KMS-11 (cell line): ENCODE measurements around the gene STAG1.
"Not testable (repeated sequence)": the region's sequence is repeated elsewhere in the genome, so short reads cannot be mapped to it uniquely, and the experiment has no call there.

Experiments
- H2AFZ ChIP-seq: fragments of 200-600 bp; sonication (generic); 2 replicates; pipeline ENCODE4 v1.6.1; 2016; ENCODE audit warnings: antibody characterized with exemption, mixed run types, low read depth
- H3K27ac ChIP-seq: fragments of 200-600 bp; sonication (generic); 2 replicates; pipeline ENCODE4 v1.6.1; 2016; ENCODE audit warnings: mild to moderate bottlenecking, mixed run types
- H3K27me3 ChIP-seq: fragments of 200-600 bp; sonication (generic); 2 replicates; pipeline ENCODE4 v1.6.1; 2017; ENCODE audit warnings: mild to moderate bottlenecking, low read depth, mixed run types, moderate library complexity; ENCODE audit not compliant: insufficient read depth
- H3K36me3 ChIP-seq: fragments of 200-600 bp; sonication (generic); 2 replicates; pipeline ENCODE4 v1.6.1; 2017; ENCODE audit warnings: mild to moderate bottlenecking, mixed run types; ENCODE audit not compliant: insufficient read depth
- H3K4me1 ChIP-seq: fragments of 200-600 bp; sonication (generic); 2 replicates; pipeline ENCODE4 v1.6.1; 2016; ENCODE audit warnings: mild to moderate bottlenecking, low read depth, mixed run types; ENCODE audit not compliant: poor library complexity, severe bottlenecking
- H3K4me2 ChIP-seq: fragments of 200-600 bp; sonication (generic); 2 replicates; pipeline ENCODE4 v1.7.0; 2016; ENCODE audit warnings: mild to moderate bottlenecking, mixed run types
- H3K4me3 ChIP-seq: fragments of 200-600 bp; sonication (generic); IDR thresholded peaks from 2 replicates; pipeline ENCODE4 v1.6.1; 2017; ENCODE audit warnings: low read depth, low read length, mixed read lengths; ENCODE audit not compliant: insufficient read depth
- H3K79me2 ChIP-seq: fragments of 200-600 bp; sonication (generic); 2 replicates; pipeline ENCODE4 v1.6.1; 2016; ENCODE audit warnings: low read depth, mixed run types; ENCODE audit not compliant: insufficient read depth
- H3K9ac ChIP-seq: fragments of 200-600 bp; sonication (generic); 2 replicates; pipeline ENCODE4 v1.6.1; 2016; ENCODE audit warnings: mild to moderate bottlenecking, mixed run types
- H4K20me1 ChIP-seq: fragments of 200-600 bp; sonication (generic); 2 replicates; pipeline ENCODE4 v1.6.1; 2016; ENCODE audit warnings: mild to moderate bottlenecking, mixed run types; ENCODE audit not compliant: insufficient read depth
- CTCF ChIP-seq: fragments of 200-600 bp; sonication (generic); conservative IDR thresholded peaks from 2 replicates; pipeline ENCODE4 v1.6.1; 2017; ENCODE audit warnings: low read depth, mild to moderate bottlenecking, antibody characterized with exemption, low read length, moderate library complexity, mixed read lengths

STAG1 gene

GRCh38 chr3:136714020-136714419 is 38.2 kb downstream of the STAG1 start:
- H3K36me3 ChIP-seq, result no peaks in the 10 kb centered on the region
- TF ChIP-seq CTCF, result no peak
- peaks cover 3% of the 10 kb centered on the region for H3K4me1 ChIP-seq
- H4K20me1 ChIP-seq, result no peaks in the 10 kb centered on the region
- H3K79me2 ChIP-seq, result peaks cover 94% of the 10 kb centered on the region
- H3K4me2 ChIP-seq, result no peak overlapping the region
- no peak overlapping the region for H3K9ac ChIP-seq
- H3K27ac ChIP-seq, result no peak overlapping the region
- H2AFZ ChIP-seq, result no peak overlapping the region
- H3K27me3 ChIP-seq, result no peaks in the 10 kb centered on the region
- H3K4me3 ChIP-seq, result no peak overlapping the region

- H4K20me1 ChIP-seq, result no peaks in the 10 kb centered on the region
- H3K4me1 ChIP-seq, result peaks cover 3% of the 10 kb centered on the region
- H2AFZ ChIP-seq, result no peak overlapping the region
- H3K36me3 ChIP-seq, result no peaks in the 10 kb centered on the region
- H3K79me2 ChIP-seq, result peaks cover 93% of the 10 kb centered on the region
- no peak overlapping the region for H3K4me2 ChIP-seq
- no peak overlapping the region for H3K9ac ChIP-seq
- H3K27me3 ChIP-seq, result no peaks in the 10 kb centered on the region
- no peak overlapping the region for H3K27ac ChIP-seq
- no peak for TF ChIP-seq CTCF
- no peak overlapping the region for H3K4me3 ChIP-seq
Observed at GRCh38 chr3:136712941-136713340, 39.2 kb downstream of the STAG1 start.

GRCh38 chr3:136711888-136712287 is 40.3 kb downstream of the STAG1 start:
- not testable (repeated sequence) for H3K36me3 ChIP-seq, H3K4me2 ChIP-seq, H2AFZ ChIP-seq, H3K27ac ChIP-seq, H3K9ac ChIP-seq, H3K27me3 ChIP-seq, H3K4me1 ChIP-seq, H3K4me3 ChIP-seq, H4K20me1 ChIP-seq
- H3K79me2 ChIP-seq, result peaks cover 93% of the 10 kb centered on the region

- Histone ChIP-seq H3K4me2 (no peak overlapping the region), H3K36me3 (no peaks in the 10 kb centered on the region)
- TF ChIP-seq CTCF, result no peak
Observed at GRCh38 chr3:136711277-136711676, 40.9 kb downstream of the STAG1 start.

GRCh38 chr3:136709775-136710174 is 42.4 kb downstream of the STAG1 start:
- not testable (repeated sequence) for H3K4me1 ChIP-seq, H3K4me2 ChIP-seq, H3K9ac ChIP-seq, H3K27ac ChIP-seq, H3K36me3 ChIP-seq, H2AFZ ChIP-seq, H3K27me3 ChIP-seq, H4K20me1 ChIP-seq, H3K4me3 ChIP-seq
- peaks cover 94% of the 10 kb centered on the region for H3K79me2 ChIP-seq

More at GRCh38 chr3:136711277-136711676, 40.9 kb downstream of the STAG1 start:
- Histone ChIP-seq H4K20me1 (no peaks in the 10 kb centered on the region), H2AFZ (no peak overlapping the region), H3K9ac (no peak overlapping the region), H3K79me2 (peaks cover 93% of the 10 kb centered on the region), H3K27ac (no peak overlapping the region), H3K27me3 (no peaks in the 10 kb centered on the region), H3K4me3 (no peak overlapping the region), H3K4me1 (peaks cover 6% of the 10 kb centered on the region)
